Spleen (tissue), 7 donors: ENCODE data around the gene PPP5C.

Experiments used
- POLR2AphosphoS5 ChIP-seq, 3 donors: sonication (generic); formaldehyde crosslinking; IDR thresholded peaks; one replicate each; pipeline ENCODE4 v1.5.1; 2017; ENCODE audit warnings: antibody characterized with exemption in 3 of 3
- TF ChIP-seq, protein P1 (sequence below), 11 experiments: fragments of 200-600 bp in 7 of 11; fragments of 450-650 bp in 4 of 11; sonication (generic) in 4 of 11; IDR thresholded peaks in 8 of 11; conservative IDR thresholded peaks in 3 of 11; 1 replicate in 7 of 11; 2 replicates in 4 of 11; pipeline versions ENCODE4 v1.4.0 to v1.8.0; 2016 to 2021; ENCODE audit warnings: antibody characterized with exemption in 11 of 11, inconsistent platforms in 4 of 11, mild to moderate bottlenecking in 1 of 11
- donor health status: DM: no; HTN: no; CAD: no; lungs with moderate emphysema.
- donor health status: DM: no; HTN: no; CAD: no.
- donor health status: DM: no; HTN: no; CAD: no.

- TF ChIP-seq, protein P1, sequence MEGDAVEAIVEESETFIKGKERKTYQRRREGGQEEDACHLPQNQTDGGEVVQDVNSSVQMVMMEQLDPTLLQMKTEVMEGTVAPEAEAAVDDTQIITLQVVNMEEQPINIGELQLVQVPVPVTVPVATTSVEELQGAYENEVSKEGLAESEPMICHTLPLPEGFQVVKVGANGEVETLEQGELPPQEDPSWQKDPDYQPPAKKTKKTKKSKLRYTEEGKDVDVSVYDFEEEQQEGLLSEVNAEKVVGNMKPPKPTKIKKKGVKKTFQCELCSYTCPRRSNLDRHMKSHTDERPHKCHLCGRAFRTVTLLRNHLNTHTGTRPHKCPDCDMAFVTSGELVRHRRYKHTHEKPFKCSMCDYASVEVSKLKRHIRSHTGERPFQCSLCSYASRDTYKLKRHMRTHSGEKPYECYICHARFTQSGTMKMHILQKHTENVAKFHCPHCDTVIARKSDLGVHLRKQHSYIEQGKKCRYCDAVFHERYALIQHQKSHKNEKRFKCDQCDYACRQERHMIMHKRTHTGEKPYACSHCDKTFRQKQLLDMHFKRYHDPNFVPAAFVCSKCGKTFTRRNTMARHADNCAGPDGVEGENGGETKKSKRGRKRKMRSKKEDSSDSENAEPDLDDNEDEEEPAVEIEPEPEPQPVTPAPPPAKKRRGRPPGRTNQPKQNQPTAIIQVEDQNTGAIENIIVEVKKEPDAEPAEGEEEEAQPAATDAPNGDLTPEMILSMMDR (IDR thresholded peaks at IDR 0.05 in 8 of 11, conservative IDR thresholded peaks at IDR 0.05 in 3 of 11), result no peak
- TF ChIP-seq POLR2AphosphoS5 (IDR thresholded peaks at IDR 0.05), result no peak
Measured at GRCh38 chr19:46422344-46422743, 75.5 kb downstream of the PPP5C start.
